Right renal pelvis (tissue), 4 donors: ENCODE data around the gene PCDHGA2. TPM values are rescaled to one million over a fixed set of nuclear protein-coding genes. Genes with fewer than 3 reads are reported as not detected.
"Not testable (repeated sequence)": the region's sequence is repeated elsewhere in the genome, so short reads cannot be mapped to it uniquely, and the experiment has no call there.

Source experiments
- DNase-seq, 4 donors: peaks; one replicate each; pipeline ENCODE4 v3.0.0-alpha.2; 2013; ENCODE audit warnings: low read depth in 4 of 4, low spot score in 3 of 4, missing footprints in 1 of 4
- polyA plus RNA-seq, 4 donors: library from polyadenylated mRNA; unstranded; fragments of 120-200 nt; gene quantifications; one replicate each; pipeline ENCODE4 v1.2.1, GENCODE V29; 2013; ENCODE audit not compliant: insufficient read length in 4 of 4

Gene PCDHGA2
- polyA plus RNA-seq, result 1 to 10 TPM; 5.8 to 7.7 (median 6.1) TPM

- no peak for DNase-seq
These were observed at the start of gene PCDHGA2 for GRCh38 chr5:141338538-141339306. Gene PCDHGA2 (plus strand): TSS chr5:141338760.

- DNase-seq, result no peak
These were observed 40.2 kb upstream of the PCDHGA2 start for GRCh38 chr5:141298376-141298775.

GRCh38 chr5:141303756-141304155, 34.8 kb upstream of the PCDHGA2 start, which contains the start of gene SLC25A2:
Gene SLC25A2 (minus strand): TSS chr5:141304049. CDS start chr5:141303865, 184 bp downstream.
- no peak for DNase-seq

GRCh38 chr5:141306630-141307029, 31.9 kb upstream of the PCDHGA2 start:
- no peak for DNase-seq

GRCh38 chr5:141313711-141314110, 24.8 kb upstream of the PCDHGA2 start:
- DNase-seq, result no peak

- DNase-seq, result not testable (repeated sequence)
These were observed 21.6 kb upstream of the PCDHGA2 start for GRCh38 chr5:141316963-141317362.

GRCh38 chr5:141319202-141319601, 19.4 kb upstream of the PCDHGA2 start:
- no peak for DNase-seq

GRCh38 chr5:141319699-141320098, 18.9 kb upstream of the PCDHGA2 start:
- no peak for DNase-seq

GRCh38 chr5:141320225-141321169, 18.1 kb upstream of the PCDHGA2 start, which contains the start of gene TAF7:
Gene TAF7 (minus strand): TSS chr5:141320784. CDS start chr5:141320044, 740 bp downstream.
- DNase-seq, result peak; percentile 86 to 95 (median 92)

GRCh38 chr5:141322261-141322660, 16.3 kb upstream of the PCDHGA2 start:
- no peak for DNase-seq

- DNase-seq, result no peak
These were observed 12.3 kb upstream of the PCDHGA2 start for GRCh38 chr5:141326088-141326854.

- DNase-seq, result no peak
These were observed 10.3 kb upstream of the PCDHGA2 start for GRCh38 chr5:141328231-141328630.

- DNase-seq, result no peak
These were observed 8.1 kb upstream of the PCDHGA2 start, which contains the start of gene PCDHGA1 for GRCh38 chr5:141330299-141331080. Gene PCDHGA1 (plus strand): TSS chr5:141330514.

GRCh38 chr5:141332571-141332970, 6.0 kb upstream of the PCDHGA2 start:
- DNase-seq, result not testable (repeated sequence)

- not testable (repeated sequence) for DNase-seq
These were observed 2.3 kb downstream of the PCDHGA2 start for GRCh38 chr5:141340781-141341354.

GRCh38 chr5:141342773-141343172, 4.2 kb downstream of the PCDHGA2 start:
- DNase-seq, result no peak

- DNase-seq, result no peak
These were observed 4.8 kb downstream of the PCDHGA2 start, which contains the start of gene PCDHGA3 for GRCh38 chr5:141343242-141343952. Gene PCDHGA3 (plus strand): TSS chr5:141343829. CDS start chr5:141344034, 205 bp downstream.

- DNase-seq, result no peak
These were observed 5.4 kb downstream of the PCDHGA2 start for GRCh38 chr5:141343953-141344463.
